H1 (cell line): ENCODE results near the gene CCDC18. TPM values are rescaled to one million over a fixed set of nuclear protein-coding genes. Genes with fewer than 3 reads are reported as not detected.

Experiments used
- CTCF ChIA-PET: fragments of 300-600 bp; sonication (Branson Sonifier 250); formaldehyde crosslinking; loops from one replicate; lab custom pipeline; 2021; ENCODE audit not compliant: partially characterized antibody; lab: Charles Lee
- POLR2A ChIA-PET: fragments of 300-600 bp; sonication (Branson Sonifier 250); formaldehyde crosslinking; loops from one replicate; lab custom pipeline; 2021; ENCODE audit warnings: inconsistent platforms; ENCODE audit not compliant: partially characterized antibody; lab: Charles Lee
- DNase-seq, 2 experiments: peaks; one replicate each; pipeline versions ENCODE4 v3.0.0 to v3.0.0-alpha.2; 2010 to 2022; ENCODE audit warnings: low spot score in 2 of 2, low read depth in 1 of 2, mixed read lengths in 1 of 2
- FAIRE-seq: peaks from 2 replicates; lab custom pipeline; 2011; peaks lifted over from hg19 to GRCh38; lab: Jason Lieb, UNC
- H2AFZ ChIP-seq: 2 replicates; pipeline ENCODE4 v1.8.1; 2012; ENCODE audit warnings: low read length, inconsistent platforms
- H2AK5ac ChIP-seq: 2 replicates; pipeline ENCODE4 v1.6.1; 2013; ENCODE audit warnings: low read depth, low read length
- H2BK120ac ChIP-seq: replicated peaks from 2 replicates; pipeline ENCODE3; 2013; ENCODE audit warnings: low read depth, low read length, inconsistent platforms
- H2BK12ac ChIP-seq: 2 replicates; pipeline ENCODE4 v1.6.1; 2013; ENCODE audit warnings: low read depth, low read length
- H2BK15ac ChIP-seq: 2 replicates; pipeline ENCODE4 v1.6.1; 2013; ENCODE audit warnings: low read length
- H2BK20ac ChIP-seq: 2 replicates; pipeline ENCODE4 v1.6.1; 2013; ENCODE audit warnings: low read length
- H2BK5ac ChIP-seq: 2 replicates; pipeline ENCODE4 v1.6.1; 2013; ENCODE audit warnings: low read depth, low read length
- H3K14ac ChIP-seq: 2 replicates; pipeline ENCODE4 v1.6.1; 2013; ENCODE audit warnings: inconsistent platforms; ENCODE audit not compliant: insufficient read length
- H3K18ac ChIP-seq: 2 replicates; pipeline ENCODE4 v1.6.1; 2013; ENCODE audit warnings: low read length; ENCODE audit errors: extremely low read depth
- H3K23ac ChIP-seq: 2 replicates; pipeline ENCODE4 v1.6.1; 2013; ENCODE audit warnings: inconsistent platforms; ENCODE audit not compliant: insufficient read length
- H3K23me2 ChIP-seq: 2 replicates; pipeline ENCODE4 v1.6.1; 2013; ENCODE audit warnings: low read depth, low read length
- H3K27ac ChIP-seq: 2 replicates; pipeline ENCODE4 v1.6.1; 2011; ENCODE audit warnings: low read depth, low read length, inconsistent platforms
- H3K27me3 ChIP-seq, 4 experiments: replicated peaks in 1 of 4; 1 replicate in 1 of 4; 2 replicates in 3 of 4; pipeline versions ENCODE4 v1.6.1 to v1.8.1; 2011 to 2013; ENCODE audit warnings: low read length in 3 of 4, mild to moderate bottlenecking in 3 of 4, inconsistent platforms in 2 of 4, mixed read lengths in 2 of 4, moderate library complexity in 1 of 4; ENCODE audit not compliant: control insufficient read depth in 3 of 4, insufficient read depth in 3 of 4; ENCODE audit errors: extremely low read depth in 1 of 4
- H3K36me3 ChIP-seq, 4 experiments: 2 replicates each; pipeline versions ENCODE4 v1.6.1 to v1.8.1; 2011 to 2013; ENCODE audit warnings: mild to moderate bottlenecking in 4 of 4, low read length in 3 of 4, moderate library complexity in 2 of 4, control low read depth in 1 of 4, inconsistent platforms in 1 of 4; ENCODE audit not compliant: insufficient read depth in 4 of 4, control insufficient read depth in 2 of 4
- H3K4ac ChIP-seq: replicated peaks from 2 replicates; pipeline ENCODE3; 2013; ENCODE audit warnings: low read length, low read depth, mixed read lengths, inconsistent platforms; ENCODE audit not compliant: insufficient read length
- H3K4me1 ChIP-seq, 4 experiments: replicated peaks in 1 of 4; 1 replicate in 1 of 4; 2 replicates in 3 of 4; pipeline versions ENCODE4 v1.6.1 to v1.8.1; 2011 to 2013; ENCODE audit warnings: low read length in 3 of 4, inconsistent platforms in 2 of 4, mixed read lengths in 1 of 4; ENCODE audit not compliant: insufficient read depth in 4 of 4, control insufficient read depth in 3 of 4
- H3K4me2 ChIP-seq, 2 experiments: 2 replicates each; pipeline versions ENCODE4 v1.6.1 to v1.8.1; 2011 to 2013; ENCODE audit warnings: low read depth in 2 of 2, low read length in 2 of 2, control low read depth in 1 of 2, inconsistent platforms in 1 of 2, mild to moderate bottlenecking in 1 of 2; ENCODE audit not compliant: insufficient read depth in 1 of 2
- H3K4me3 ChIP-seq, 4 experiments: fragments of 200-600, 300-600 bp in 1 of 4; sonication (generic), shearing (Covaris generic), sonication (Bioruptor Twin) in 1 of 4; 2 replicates each; pipeline versions ENCODE4 v1.5.1 to v1.8.1; 2011 to 2016; ENCODE audit warnings: low read length in 4 of 4, low read depth in 3 of 4, control low read depth in 2 of 4, inconsistent platforms in 2 of 4, mild to moderate bottlenecking in 2 of 4, mixed read lengths in 1 of 4, moderate library complexity in 1 of 4; ENCODE audit not compliant: insufficient read depth in 2 of 4; ENCODE audit errors: extremely low read depth in 1 of 4
- H3K56ac ChIP-seq: replicated peaks from 2 replicates; pipeline ENCODE3; 2013; ENCODE audit warnings: low read depth, mild to moderate bottlenecking, mixed read lengths, low read length, inconsistent platforms; ENCODE audit not compliant: insufficient read length
- H3K79me1 ChIP-seq: 2 replicates; pipeline ENCODE4 v1.6.1; 2013; ENCODE audit warnings: low read depth, low read length, control low read depth
- H3K79me2 ChIP-seq, 2 experiments: 2 replicates each; pipeline versions ENCODE4 v1.6.1 to v1.8.1; 2012 to 2013; ENCODE audit warnings: low read length in 2 of 2, mild to moderate bottlenecking in 2 of 2, inconsistent platforms in 1 of 2; ENCODE audit not compliant: insufficient read depth in 2 of 2, control insufficient read depth in 1 of 2
- H3K9ac ChIP-seq, 4 experiments: replicated peaks in 1 of 4; 1 replicate in 1 of 4; 2 replicates in 3 of 4; pipeline versions ENCODE4 v1.6.1 to v1.8.1; 2011 to 2013; ENCODE audit warnings: low read depth in 3 of 4, low read length in 3 of 4, control low read depth in 2 of 4, mild to moderate bottlenecking in 2 of 4, moderate library complexity in 2 of 4, inconsistent platforms in 1 of 4; ENCODE audit errors: extremely low read depth in 1 of 4
- H3K9me3 ChIP-seq, 2 experiments: 2 replicates each; pipeline versions ENCODE4 v1.6.1 to v1.8.1; 2012 to 2013; ENCODE audit warnings: mild to moderate bottlenecking in 2 of 2, moderate library complexity in 2 of 2, control low read depth in 1 of 2, inconsistent platforms in 1 of 2, low read depth in 1 of 2, low read length in 1 of 2, mixed read lengths in 1 of 2; ENCODE audit not compliant: insufficient read depth in 2 of 2
- H4K20me1 ChIP-seq, 2 experiments: replicated peaks in 1 of 2; 2 replicates each; pipeline versions ENCODE3 to v1.8.1; 2011 to 2013; ENCODE audit warnings: inconsistent platforms in 2 of 2, low read length in 2 of 2, mild to moderate bottlenecking in 1 of 2; ENCODE audit not compliant: insufficient read depth in 2 of 2, control insufficient read depth in 1 of 2
- H4K5ac ChIP-seq: 2 replicates; pipeline ENCODE4 v1.6.1; 2013; ENCODE audit warnings: low read length, low read depth, mixed read lengths, inconsistent platforms; ENCODE audit not compliant: insufficient read length
- H4K8ac ChIP-seq: 2 replicates; pipeline ENCODE4 v1.8.0; 2013; ENCODE audit warnings: mild to moderate bottlenecking, moderate library complexity, low read length, inconsistent platforms; ENCODE audit not compliant: insufficient read depth; ENCODE audit errors: extremely low read depth
- H4K91ac ChIP-seq: replicated peaks from 2 replicates; pipeline ENCODE3; 2013; ENCODE audit warnings: low read length, mixed read lengths, inconsistent platforms; ENCODE audit not compliant: insufficient read length
- KDM1A ChIP-seq: fragments of 200-600, 300-600 bp; sonication (generic); IDR thresholded peaks from 2 replicates; pipeline ENCODE4 v1.7.1; 2016; ENCODE audit warnings: mild to moderate bottlenecking, low read length, borderline replicate concordance
- MAX ChIP-seq: IDR thresholded peaks from 2 replicates; pipeline ENCODE4 v1.6.1; 2012; ENCODE audit warnings: inconsistent platforms
- RAD21 ChIP-seq, 2 experiments: IDR thresholded peaks in 1 of 2; conservative IDR thresholded peaks in 1 of 2; 2 replicates each; pipeline ENCODE4 v1.6.1; 2011; ENCODE audit warnings: low read depth in 2 of 2, low read length in 2 of 2, improper control_type of control experiment in 1 of 2, inconsistent platforms in 1 of 2, mild to moderate bottlenecking in 1 of 2, moderate library complexity in 1 of 2
- RNF2 ChIP-seq: fragments of 200-900, 300-1000 bp; sonication (generic); IDR thresholded peaks from 2 replicates; pipeline ENCODE4 v1.7.1; 2016; ENCODE audit warnings: borderline replicate concordance, low read depth, mild to moderate bottlenecking, antibody characterized with exemption, low read length; ENCODE audit not compliant: poor library complexity, severe bottlenecking; ENCODE audit errors: missing control alignments
- TAF1 ChIP-seq: IDR thresholded peaks from 2 replicates; pipeline ENCODE4 v1.6.1; 2011; ENCODE audit warnings: mild to moderate bottlenecking, low read depth, low read length
- TCF12 ChIP-seq: IDR thresholded peaks from 2 replicates; pipeline ENCODE4 v1.6.1; 2011; ENCODE audit warnings: low read depth, mild to moderate bottlenecking, low read length
- WGBS, 2 experiments: shearing (Covaris generic) in 1 of 2; methylation state at CpG; one replicate each; pipeline versions ENCODE4 v1.1.6 to v1.1.7; 2013 to 2015; ENCODE audit warnings: low lambda C conversion rate in 2 of 2, mixed read lengths in 2 of 2, inconsistent platforms in 1 of 2, low coverage in 1 of 2, missing lambda C conversion rate in 1 of 2; ENCODE audit not compliant: insufficient replicate concordance in 2 of 2, insufficient coverage in 1 of 2, insufficient read length in 1 of 2; ENCODE audit errors: extremely low coverage in 1 of 2, missing lambda C conversion rate in 1 of 2; 5-methylcytosine and 5-hydroxymethylcytosine counted together
- polyA plus RNA-seq, 7 experiments: library from polyadenylated mRNA; depleted of rRNA in 3 of 7; stranded (reverse) in 5 of 7; unstranded in 2 of 7; fragments of >200 nt in 5 of 7; fragments of 200-250 nt in 2 of 7; gene quantifications; 1 replicate in 5 of 7; 2 replicates in 1 of 7; 4 replicates in 1 of 7; pipeline versions ENCODE4 v1.2.1 to v1.2.3, GENCODE V29; 2011 to 2013; ENCODE audit warnings: missing spikeins in 2 of 7, mixed read lengths in 2 of 7
- total RNA-seq: library from RNA; stranded (reverse); fragmentation: NEBNext Ultra II Directional; extraction: Animal tissue kit (Norgen Biotek cat#: 25700); gene quantifications from 2 replicates; pipeline ENCODE4 v1.2.1, GENCODE V29; 2021
- TF ChIP-seq, protein P1 (sequence below): IDR thresholded peaks from 2 replicates; pipeline ENCODE4 v1.6.1; 2012; ENCODE audit warnings: inconsistent platforms

CCDC18 gene
- total and polyA plus RNA-seq, 2 of the 8 experiments (the other 6 are each of a cell fraction or from before 2014, with no cell fraction given) = 3.0 to 21.2 TPM

- no peaks in the 10 kb centered on the region for H3K4me1 ChIP-seq
- CTCF ChIA-PET = no interaction called here
- 93% methylated on average over 3 of the region's 3 CpGs; no CpG with 5 or more reads in 1 of the 2 experiments for WGBS, 2 experiments
Measured at GRCh38 chr1:93239863-93240262, 59.3 kb downstream of the CCDC18 start.

More at GRCh38 chr1:93239863-93240262, 59.3 kb downstream of the CCDC18 start:
- H3K4me3 ChIP-seq = no peak overlapping the region
- H3K79me1 ChIP-seq = no peaks in the 10 kb centered on the region
- no peak overlapping the region for H4K5ac ChIP-seq
- H3K9me3 ChIP-seq = peaks cover 23 to 28% of the 10 kb centered on the region in 2 experiments
- no peak overlapping the region for H4K8ac ChIP-seq
- no peak overlapping the region for H4K91ac ChIP-seq
- no peak overlapping the region for H3K4me2 ChIP-seq
- no peaks in the 10 kb centered on the region for H3K79me2 ChIP-seq
- TF ChIP-seq MAX = no peak
- TF ChIP-seq KDM1A = no peak
- TF ChIP-seq, protein P1, sequence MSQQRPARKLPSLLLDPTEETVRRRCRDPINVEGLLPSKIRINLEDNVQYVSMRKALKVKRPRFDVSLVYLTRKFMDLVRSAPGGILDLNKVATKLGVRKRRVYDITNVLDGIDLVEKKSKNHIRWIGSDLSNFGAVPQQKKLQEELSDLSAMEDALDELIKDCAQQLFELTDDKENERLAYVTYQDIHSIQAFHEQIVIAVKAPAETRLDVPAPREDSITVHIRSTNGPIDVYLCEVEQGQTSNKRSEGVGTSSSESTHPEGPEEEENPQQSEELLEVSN = no peak
- TF ChIP-seq TAF1 = no peak
- no peak for TF ChIP-seq TCF12
- TF ChIP-seq RNF2 = no peak
- TF ChIP-seq RAD21 (IDR thresholded peaks at IDR 0.05 in 1 of 2, conservative IDR thresholded peaks at IDR 0.05 in 1 of 2; ENCODE audit: low read depth in 2 of 2, low read length in 2 of 2) = no peak
- H2BK12ac ChIP-seq = no peak overlapping the region
- POLR2A ChIA-PET = interaction anchor here (0.6 kb wide), 1 partner anchor 47 kb away, joined by 3 read pairs; no protein-coding TSS in a partner anchor
- H2BK15ac ChIP-seq = no peak overlapping the region
- DNase-seq (no peak), FAIRE-seq (no peak)
- H3K23me2 ChIP-seq = no peaks in the 10 kb centered on the region
- no peak overlapping the region for H3K23ac ChIP-seq
- no peak overlapping the region for H3K56ac ChIP-seq
- H3K27ac ChIP-seq = no peak overlapping the region
- H2BK20ac ChIP-seq = no peak overlapping the region
- H2AK5ac ChIP-seq = no peak overlapping the region
- no peak overlapping the region for H3K4ac ChIP-seq
- H2BK120ac ChIP-seq = no peak overlapping the region
- peaks cover 2 to 51% (median 30%) of the 10 kb centered on the region in 4 experiments; a peak in 6 of 8 replicates for H3K36me3 ChIP-seq
- H3K27me3 ChIP-seq = no peaks in the 10 kb centered on the region
- H3K18ac ChIP-seq = no peak overlapping the region
- no peaks in the 10 kb centered on the region for H4K20me1 ChIP-seq
- no peak overlapping the region for H2BK5ac ChIP-seq
- no peak overlapping the region for H3K9ac ChIP-seq
- H3K14ac ChIP-seq = no peak overlapping the region
- H2AFZ ChIP-seq = no peak overlapping the region
